Caco-2 (cell line): ENCODE measurements around the gene KATNA1. TPM values are rescaled to one million over a fixed set of nuclear protein-coding genes. Genes with fewer than 3 reads are reported as not detected.
"Not testable (repeated sequence)": the region's sequence is repeated elsewhere in the genome, so short reads cannot be mapped to it uniquely, and the experiment has no call there.

Experiments used
- BruUV-seq: library from RNA; stranded (reverse); fragments of 400-500 nt; replicated peaks from 2 replicates; lab custom pipeline; 2021; lab: Mats Ljungman, UMichigan
- CTCF ChIA-PET: fragments of 300-600 bp; sonication (Branson Sonifier 250); formaldehyde crosslinking; loops from one replicate; lab custom pipeline; 2022; ENCODE audit warnings: antibody characterized with exemption; lab: Charles Lee
- POLR2A ChIA-PET: fragments of 300-600 bp; sonication (Branson Sonifier 250); formaldehyde crosslinking; loops from one replicate; lab custom pipeline; 2022; ENCODE audit warnings: antibody characterized with exemption; lab: Charles Lee
- DNase-seq, 2 experiments: peaks; one replicate each; pipeline versions ENCODE4 v3.0.0 to v3.0.0-alpha.2; 2020 to 2022
- H3K27me3 ChIP-seq: replicated peaks from 2 replicates; pipeline ENCODE4 v1.6.0; 2011; ENCODE audit warnings: low read length; ENCODE audit not compliant: control insufficient read depth, insufficient read depth
- H3K36me3 ChIP-seq: 2 replicates; pipeline ENCODE4 v1.5.1; 2011; ENCODE audit warnings: low read length; ENCODE audit not compliant: control insufficient read depth, insufficient read depth
- H3K4me1 ChIP-seq: fragments of 250-450 bp; sonication (Bioruptor Pico); 2 replicates; pipeline ENCODE4 v1.5.1; 2020; ENCODE audit warnings: mild to moderate bottlenecking
- H3K4me3 ChIP-seq: 2 replicates; pipeline ENCODE4 v1.5.1; 2011; ENCODE audit warnings: low read depth, mild to moderate bottlenecking, control low read depth, low read length
- H3K9me3 ChIP-seq: fragments of 250-450 bp; sonication (Bioruptor Pico); 2 replicates; pipeline ENCODE4 v1.5.1; 2020; ENCODE audit warnings: mild to moderate bottlenecking, moderate library complexity
- H3K27ac Mint-ChIP-seq: one replicate; pipeline ENCODE4 v1.8.0; 2022; ENCODE audit warnings: mixed read lengths; ENCODE audit not compliant: unreplicated experiment
- H3K27me3 Mint-ChIP-seq: one replicate; pipeline ENCODE4 v1.8.0; 2022; ENCODE audit warnings: mixed read lengths; ENCODE audit not compliant: insufficient read depth, unreplicated experiment
- H3K36me3 Mint-ChIP-seq: one replicate; pipeline ENCODE4 v1.8.0; 2022; ENCODE audit warnings: mild to moderate bottlenecking, mixed read lengths; ENCODE audit not compliant: insufficient read depth, unreplicated experiment
- H3K4me1 Mint-ChIP-seq: one replicate; pipeline ENCODE4 v1.8.0; 2022; ENCODE audit warnings: low read depth, mixed read lengths; ENCODE audit not compliant: unreplicated experiment
- H3K4me3 Mint-ChIP-seq: one replicate; pipeline ENCODE4 v1.8.0; 2022; ENCODE audit warnings: mild to moderate bottlenecking, moderate library complexity, mixed read lengths; ENCODE audit not compliant: unreplicated experiment
- H3K9me3 Mint-ChIP-seq: one replicate; pipeline ENCODE4 v1.8.0; 2022; ENCODE audit warnings: mixed read lengths; ENCODE audit not compliant: unreplicated experiment
- CTCF ChIP-seq, 2 experiments: fragments of 200-600 bp in 1 of 2; IDR thresholded peaks; 1 replicate in 1 of 2; 2 replicates in 1 of 2; pipeline versions ENCODE4 v1.5.1 to v1.8.0; 2011 to 2022; ENCODE audit warnings: antibody characterized with exemption in 1 of 2, control low read depth in 1 of 2, inconsistent platforms in 1 of 2, low read depth in 1 of 2, low read length in 1 of 2, mild to moderate bottlenecking in 1 of 2, moderate library complexity in 1 of 2; ENCODE audit not compliant: insufficient read depth in 1 of 2, severe bottlenecking in 1 of 2, unreplicated experiment in 1 of 2
- intact Hi-C: fragments of 100-400 bp; cut with micrococcal nuclease; formaldehyde crosslinking; loops from one replicate; pipeline ENCODE4 v1.10.0; 2022; ENCODE audit not compliant: unreplicated experiment
- total RNA-seq: library from RNA; stranded (reverse); gene quantifications from 2 replicates; pipeline ENCODE4 v1.2.3, GENCODE V29; 2022

The KATNA1 gene
- total RNA-seq, 1 experiment from 2014 or later, result 19.2 TPM

GRCh38 chr6:149683256-149683859 lies 34.8 kb upstream of the KATNA1 start:
- BruUV-seq, result TSS peak; percentile 22

GRCh38 chr6:149681845-149682244 lies 33.3 kb upstream of the KATNA1 start:
- H3K36me3 Mint-ChIP-seq, result peaks cover 44% of the 10 kb centered on the region
- intact Hi-C loops, H3K27me3 ChIP-seq, H3K27me3 Mint-ChIP-seq, BruUV-seq, POLR2A ChIA-PET, DNase-seq, H3K4me1 Mint-ChIP-seq, H3K4me3 Mint-ChIP-seq, H3K9me3 Mint-ChIP-seq, H3K4me1 ChIP-seq, H3K4me3 ChIP-seq, H3K36me3 ChIP-seq, H3K9me3 ChIP-seq, H3K27ac Mint-ChIP-seq, CTCF ChIA-PET: not testable (repeated sequence)

More at GRCh38 chr6:149683256-149683859, 34.8 kb upstream of the KATNA1 start:
- ChIA-PET CTCF (no interaction called here), POLR2A (no interaction called here)
- Histone ChIP-seq H3K36me3 (peaks cover 2% of the 10 kb centered on the region; the same call in 1 of the 2 replicates), H3K9me3 (no peaks in the 10 kb centered on the region), H3K4me3 (no peak overlapping the region), H3K4me1 (no peaks in the 10 kb centered on the region), H3K27me3 (no peaks in the 10 kb centered on the region)
- Mint-ChIP-seq H3K27me3 (no peaks in the 10 kb centered on the region), H3K4me1 (no peaks in the 10 kb centered on the region), H3K4me3 (no peak overlapping the region), H3K36me3 (peaks cover 38% of the 10 kb centered on the region), H3K9me3 (no peaks in the 10 kb centered on the region), H3K27ac (no peak overlapping the region)
- TF ChIP-seq CTCF (IDR thresholded peaks at IDR 0.05; ENCODE audit: insufficient read depth in 1 of 2, low read depth in 1 of 2, low read length in 1 of 2, severe bottlenecking in 1 of 2, unreplicated experiment in 1 of 2), result no peak
- no peak for DNase-seq
- intact Hi-C loops, result no loop called here

GRCh38 chr6:149681209-149681608 lies 32.7 kb upstream of the KATNA1 start:
- Histone ChIP-seq H3K4me3 (no peak overlapping the region), H3K36me3 (peaks cover 2% of the 10 kb centered on the region; the same call in 1 of the 2 replicates), H3K4me1 (no peaks in the 10 kb centered on the region), H3K9me3 (no peaks in the 10 kb centered on the region), H3K27me3 (no peaks in the 10 kb centered on the region)
- no peak overlapping the region for H3K27ac Mint-ChIP-seq
- intact Hi-C loops, result no loop called here
- no peaks in the 10 kb centered on the region for H3K27me3 Mint-ChIP-seq
- no peak overlapping the region for H3K4me3 Mint-ChIP-seq
- no peaks in the 10 kb centered on the region for H3K4me1 Mint-ChIP-seq
- POLR2A ChIA-PET, result no interaction called here
- H3K9me3 Mint-ChIP-seq, result no peaks in the 10 kb centered on the region
- H3K36me3 Mint-ChIP-seq, result peaks cover 44% of the 10 kb centered on the region
- no peak for TF ChIP-seq CTCF (IDR thresholded peaks at IDR 0.05; ENCODE audit: insufficient read depth in 1 of 2, low read depth in 1 of 2, low read length in 1 of 2, severe bottlenecking in 1 of 2, unreplicated experiment in 1 of 2)
- DNase-seq, result no peak
- BruUV-seq, result no TSS peak
- CTCF ChIA-PET, result no interaction called here
